ENCODE data around the gene TEAD1.

DNA sequence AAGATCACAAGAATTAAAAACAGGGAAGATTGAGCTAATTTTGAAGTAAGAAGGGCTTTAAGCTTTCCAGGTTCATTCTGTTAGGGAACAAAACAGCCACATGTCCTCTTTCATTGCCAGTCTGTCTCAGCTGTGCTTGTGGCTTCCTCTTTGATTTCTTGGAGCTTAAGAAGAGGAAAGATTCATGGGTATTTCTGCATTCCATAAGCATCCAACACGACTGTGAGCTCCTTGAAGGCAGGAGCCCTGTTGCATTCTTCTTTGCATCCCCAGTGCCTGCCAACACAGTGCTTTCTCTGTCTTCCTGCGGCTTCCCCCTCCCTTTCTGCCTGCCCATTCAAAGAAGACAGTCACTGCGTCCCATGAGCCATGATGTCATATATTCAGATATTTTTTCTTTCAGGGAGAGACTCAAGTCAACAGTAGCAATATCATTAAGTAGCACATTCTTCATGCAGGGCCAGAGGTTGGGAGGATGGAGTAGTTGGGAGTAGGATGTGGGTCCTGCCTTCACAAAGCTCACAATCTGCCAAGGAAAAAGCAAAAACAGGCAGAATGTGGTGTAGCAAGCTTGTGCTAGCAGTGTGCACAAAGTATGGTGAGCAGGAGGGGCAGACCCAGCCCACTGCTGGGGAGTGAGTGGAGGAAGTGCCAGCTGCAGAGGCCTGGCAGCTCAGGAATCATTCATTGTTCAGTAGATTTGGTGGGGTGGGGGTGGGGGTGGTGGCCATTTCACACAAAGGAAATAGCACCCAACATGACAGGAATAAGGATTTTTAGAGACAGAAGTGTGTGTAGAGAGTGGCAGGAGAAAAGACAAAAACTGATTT is 172.8 kb downstream of the TEAD1 start:
- TF ChIP-seq POLR2AphosphoS5 (IDR thresholded peaks at IDR 0.05; ENCODE audit: low read depth, low read length) (no peak), SIN3A (IDR thresholded peaks at IDR 0.05; ENCODE audit: borderline replicate concordance, insufficient read depth, low read length) (no peak), TAF1 (IDR thresholded peaks at IDR 0.05; ENCODE audit: borderline replicate concordance, insufficient read depth, low read length) (no peak), REST (IDR thresholded peaks at IDR 0.05; ENCODE audit: insufficient read depth in 1 of 2, low read depth in 2 of 2, low read length in 2 of 2) (no peak)
